Esophagus squamous epithelium (tissue), 4 donors: ENCODE measurements around the gene LRRC4C.

Experiments
- POLR2A ChIP-seq, 4 donors: fragments of 450-650 bp; IDR thresholded peaks; one replicate each; pipeline ENCODE4 v1.6.1; 2017; ENCODE audit warnings: antibody characterized with exemption in 4 of 4, mild to moderate bottlenecking in 4 of 4, moderate library complexity in 3 of 4
- TF ChIP-seq, protein P1 (sequence below), 6 experiments: fragments of 450-650 bp in 4 of 6; fragments of 200-600 bp in 2 of 6; sonication (generic) in 2 of 6; IDR thresholded peaks; one replicate each; pipeline ENCODE4 v1.5.1; 2016 to 2019; ENCODE audit warnings: antibody characterized with exemption in 6 of 6, mild to moderate bottlenecking in 4 of 6, moderate library complexity in 4 of 6

- no peak for TF ChIP-seq POLR2A (IDR thresholded peaks at IDR 0.05)
- TF ChIP-seq, protein P1, sequence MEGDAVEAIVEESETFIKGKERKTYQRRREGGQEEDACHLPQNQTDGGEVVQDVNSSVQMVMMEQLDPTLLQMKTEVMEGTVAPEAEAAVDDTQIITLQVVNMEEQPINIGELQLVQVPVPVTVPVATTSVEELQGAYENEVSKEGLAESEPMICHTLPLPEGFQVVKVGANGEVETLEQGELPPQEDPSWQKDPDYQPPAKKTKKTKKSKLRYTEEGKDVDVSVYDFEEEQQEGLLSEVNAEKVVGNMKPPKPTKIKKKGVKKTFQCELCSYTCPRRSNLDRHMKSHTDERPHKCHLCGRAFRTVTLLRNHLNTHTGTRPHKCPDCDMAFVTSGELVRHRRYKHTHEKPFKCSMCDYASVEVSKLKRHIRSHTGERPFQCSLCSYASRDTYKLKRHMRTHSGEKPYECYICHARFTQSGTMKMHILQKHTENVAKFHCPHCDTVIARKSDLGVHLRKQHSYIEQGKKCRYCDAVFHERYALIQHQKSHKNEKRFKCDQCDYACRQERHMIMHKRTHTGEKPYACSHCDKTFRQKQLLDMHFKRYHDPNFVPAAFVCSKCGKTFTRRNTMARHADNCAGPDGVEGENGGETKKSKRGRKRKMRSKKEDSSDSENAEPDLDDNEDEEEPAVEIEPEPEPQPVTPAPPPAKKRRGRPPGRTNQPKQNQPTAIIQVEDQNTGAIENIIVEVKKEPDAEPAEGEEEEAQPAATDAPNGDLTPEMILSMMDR (IDR thresholded peaks at IDR 0.05): no peak
These were observed 394.0 kb downstream of the LRRC4C start for GRCh38 chr11:41065432-41065831.
